GM18907 (cell line): Measurements from ENCODE around the gene C9orf43.
"Not testable (repeated sequence)": the region's sequence is repeated elsewhere in the genome, so short reads cannot be mapped to it uniquely, and the experiment has no call there.

Experiments
- ATAC-seq: cut with Tn5 transposase; IDR thresholded peaks from one replicate; pipeline ENCODE4 v1.9.1; 2021; ENCODE audit warnings: mild to moderate bottlenecking, moderate library complexity; ENCODE audit not compliant: unreplicated experiment

C9orf43 gene

GRCh38 chr9:113381441-113381840 lies 29.1 kb upstream of the C9orf43 start:
- ATAC-seq, result not testable (repeated sequence)

GRCh38 chr9:113381909-113382411 lies 28.6 kb upstream of the C9orf43 start:
- no peak for ATAC-seq

GRCh38 chr9:113386571-113387393 lies 23.8 kb upstream of the C9orf43 start:
- no peak for ATAC-seq

- ATAC-seq, result no peak
Measured at GRCh38 chr9:113387560-113388230, 22.9 kb upstream of the C9orf43 start.

- ATAC-seq, result no peak
Measured at GRCh38 chr9:113388833-113389232, 21.7 kb upstream of the C9orf43 start.

- no peak for ATAC-seq
Measured at GRCh38 chr9:113389451-113389850, 21.1 kb upstream of the C9orf43 start.

- ATAC-seq, result no peak
Measured at GRCh38 chr9:113390192-113390960, 20.2 kb upstream of the C9orf43 start.

GRCh38 chr9:113391917-113392316 lies 18.6 kb upstream of the C9orf43 start:
- ATAC-seq, result no peak

GRCh38 chr9:113393281-113393680 lies 17.3 kb upstream of the C9orf43 start:
- ATAC-seq, result no peak

GRCh38 chr9:113395000-113395861 lies 15.3 kb upstream of the C9orf43 start:
- ATAC-seq, result no peak

- ATAC-seq, result no peak
Measured at GRCh38 chr9:113397203-113397631, 13.3 kb upstream of the C9orf43 start.

GRCh38 chr9:113398796-113399195 lies 11.8 kb upstream of the C9orf43 start:
- ATAC-seq, result no peak

- no peak for ATAC-seq
Measured at GRCh38 chr9:113399646-113400200, 10.8 kb upstream of the C9orf43 start.

- peak; percentile 98 for ATAC-seq
Measured at GRCh38 chr9:113401027-113401792, 9.3 kb upstream of the C9orf43 start, which contains the start of gene ALAD. TSS of gene ALAD (minus strand) at chr9:113401284. CDS start at chr9:113393559, 7,725 bp downstream.

- no peak for ATAC-seq
Measured at GRCh38 chr9:113403646-113404045, 6.9 kb upstream of the C9orf43 start.

- not testable (repeated sequence) for ATAC-seq
Measured at GRCh38 chr9:113406353-113406752, 4.2 kb upstream of the C9orf43 start.

- ATAC-seq, result peak; percentile 31
Measured at GRCh38 chr9:113406873-113407511, 3.6 kb upstream of the C9orf43 start.

- no peak for ATAC-seq
Measured at GRCh38 chr9:113409481-113409880, 1.1 kb upstream of the C9orf43 start.

GRCh38 chr9:113409883-113410206 lies 702 bp upstream of the C9orf43 start:
- no peak for ATAC-seq
